ENCODE measurements around the gene OR6N1. TPM values are rescaled to one million over a fixed set of nuclear protein-coding genes. Genes with fewer than 3 reads are reported as not detected.

The OR6N1 gene
- polyA plus RNA-seq, 1 of the 3 experiments (the other 2 are of a cell fraction) = not detected

GRCh38 chr1:158717344-158717743, 54.7 kb downstream of the OR6N1 start:
- Histone ChIP-seq H3K9me2 (no peaks in the 10 kb centered on the region), H2AFZ (ENCODE audit: low read depth) (no peak overlapping the region), H3K4me2 (no peak overlapping the region), H3K4me3 (ENCODE audit: low read depth in 2 of 2, low read length in 1 of 2) (no peak overlapping the region), H3K4me1 (ENCODE audit: control insufficient read depth in 1 of 2, insufficient read depth in 2 of 2, low read depth in 1 of 2, low read length in 1 of 2) (no peaks in the 10 kb centered on the region), H3K79me2 (ENCODE audit: insufficient read depth) (no peaks in the 10 kb centered on the region), H3K9me3 (no peaks in the 10 kb centered on the region), H3K9ac (no peak overlapping the region), H3K36me3 (replicated peaks in 1 of 2; ENCODE audit: control insufficient read depth in 1 of 2, insufficient read depth in 2 of 2, low read length in 1 of 2) (no peaks in the 10 kb centered on the region), H3K27me3 (ENCODE audit: insufficient read depth) (no peaks in the 10 kb centered on the region), H4K20me1 (ENCODE audit: insufficient read depth) (no peaks in the 10 kb centered on the region), H3F3A (replicated peaks; ENCODE audit: insufficient read depth) (no peaks in the 10 kb centered on the region), H3K27ac (ENCODE audit: low read depth in 2 of 2, low read length in 1 of 2) (no peak overlapping the region)
- 2% methylated on average over 6 of the region's 6 CpGs for WGBS (ENCODE audit: low lambda C conversion rate)
- DNase-seq = no peak
- no peak for TF ChIP-seq TAF1 (IDR thresholded peaks at IDR 0.05; ENCODE audit: borderline replicate concordance, low read depth, low read length)
- TF ChIP-seq FOSL2 (IDR thresholded peaks at IDR 0.05; ENCODE audit: borderline replicate concordance, low read depth) = no peak
- no peak for TF ChIP-seq GATA2 (CRISPR knock-in tag; IDR thresholded peaks at IDR 0.05)
- no peak for TF ChIP-seq EP300 (IDR thresholded peaks at IDR 0.05; ENCODE audit: borderline replicate concordance in 1 of 2, low read depth in 1 of 2, low read length in 1 of 2)
- TF ChIP-seq CHD2 (IDR thresholded peaks at IDR 0.05; ENCODE audit: low read length, partially characterized antibody) = no peak
- TF ChIP-seq REST (IDR thresholded peaks at IDR 0.05; ENCODE audit: low read depth, low read length) = no peak
- TF ChIP-seq SIN3A (IDR thresholded peaks at IDR 0.05; ENCODE audit: borderline replicate concordance, low read depth, low read length) = no peak
- TF ChIP-seq JUND (IDR thresholded peaks at IDR 0.05) = no peak
- TF ChIP-seq USF2 (IDR thresholded peaks at IDR 0.05; ENCODE audit: borderline replicate concordance, low read depth, low read length) = no peak
- TF ChIP-seq ELF1 (IDR thresholded peaks at IDR 0.05) = no peak
- no peak for TF ChIP-seq MAX (IDR thresholded peaks at IDR 0.05; ENCODE audit: low read depth)
- ChIA-PET CTCF (no interaction called here), POLR2A (no interaction called here)

- Histone ChIP-seq H3K4me1 (ENCODE audit: control insufficient read depth in 1 of 2, insufficient read depth in 2 of 2, low read depth in 1 of 2, low read length in 1 of 2) (no peaks in the 10 kb centered on the region), H3K4me3 (ENCODE audit: low read depth in 2 of 2, low read length in 1 of 2) (no peak overlapping the region), H3K36me3 (replicated peaks in 1 of 2; ENCODE audit: control insufficient read depth in 1 of 2, insufficient read depth in 2 of 2, low read length in 1 of 2) (no peaks in the 10 kb centered on the region), H3K27me3 (ENCODE audit: insufficient read depth) (no peaks in the 10 kb centered on the region), H3K27ac (ENCODE audit: low read depth in 2 of 2, low read length in 1 of 2) (no peak overlapping the region), H3K9me3 (no peaks in the 10 kb centered on the region), H3K79me2 (ENCODE audit: insufficient read depth) (no peaks in the 10 kb centered on the region), H2AFZ (ENCODE audit: low read depth) (no peak overlapping the region), H3K9me2 (no peaks in the 10 kb centered on the region), H4K20me1 (ENCODE audit: insufficient read depth) (no peaks in the 10 kb centered on the region), H3K9ac (no peak overlapping the region), H3F3A (replicated peaks; ENCODE audit: insufficient read depth) (no peaks in the 10 kb centered on the region), H3K4me2 (no peak overlapping the region)
- 0% methylated on average over 1 of the region's 1 CpG for WGBS (ENCODE audit: low lambda C conversion rate)
- DNase-seq = no peak
- no peak for TF ChIP-seq NRF1 (IDR thresholded peaks at IDR 0.05; ENCODE audit: low read depth, low read length)
- CTCF ChIA-PET = no interaction called here
- POLR2A ChIA-PET = no interaction called here
Observed at GRCh38 chr1:158716335-158716734, 55.7 kb downstream of the OR6N1 start.

Data from SK-N-SH (cell line).